Naive thymus-derived CD4-positive, alpha-beta T cell (primary cell): ENCODE results near the gene SRP9. TPM values are rescaled to one million over a fixed set of nuclear protein-coding genes. Genes with fewer than 3 reads are reported as not detected.
A peak's percentile ranks its signal among the peaks of the same experiment; 100 is the strongest.

ENCODE experiments used
- ATAC-seq: fragments of 150-1000 bp; cut with Tn5 transposase; 2 replicates; pipeline ENCODE4 v1.10.0; 2021; ENCODE audit warnings: mild to moderate bottlenecking, moderate library complexity
- CTCF ChIA-PET: fragments of 350-600 bp; sonication (Branson Sonifier 250); formaldehyde crosslinking; loops from one replicate; lab custom pipeline; 2021; ENCODE audit warnings: antibody characterized with exemption; lab: Charles Lee
- POLR2A ChIA-PET: fragments of 350-600 bp; sonication (Branson Sonifier 250); formaldehyde crosslinking; loops from one replicate; lab custom pipeline; 2021; ENCODE audit warnings: antibody characterized with exemption, inconsistent platforms; lab: Charles Lee
- DNase-seq, 9 donors: peaks; one replicate each; pipeline versions ENCODE4 v3.0.0 to v3.0.0-alpha.2; 2020 to 2022; ENCODE audit warnings: mixed read lengths in 1 of 9
- H3K27ac ChIP-seq: one replicate; pipeline ENCODE4 v1.7.0; 2013; ENCODE audit warnings: mild to moderate bottlenecking, low read depth, low read length, moderate library complexity
- H3K27me3 ChIP-seq, 2 donors: one replicate each; pipeline ENCODE4 v1.7.0; 2013; ENCODE audit warnings: low read length in 2 of 2, mild to moderate bottlenecking in 2 of 2, moderate library complexity in 2 of 2; ENCODE audit not compliant: control insufficient read depth in 2 of 2, insufficient read depth in 2 of 2
- H3K36me3 ChIP-seq, 3 experiments: 1 replicate in 2 of 3; 2 replicates in 1 of 3; pipeline ENCODE4 v1.7.0; 2013; ENCODE audit warnings: low read length in 3 of 3, mild to moderate bottlenecking in 3 of 3, moderate library complexity in 1 of 3; ENCODE audit not compliant: insufficient read depth in 3 of 3, control insufficient read depth in 2 of 3
- H3K4me1 ChIP-seq, 2 donors: one replicate each; pipeline ENCODE4 v1.7.0; 2013; ENCODE audit warnings: low read length in 2 of 2, mild to moderate bottlenecking in 2 of 2, moderate library complexity in 1 of 2; ENCODE audit not compliant: control insufficient read depth in 2 of 2, insufficient read depth in 2 of 2
- H3K4me3 ChIP-seq: 2 replicates; pipeline ENCODE4 v1.7.0; 2013; ENCODE audit warnings: mild to moderate bottlenecking, low read length
- H3K9me3 ChIP-seq, 3 experiments: 1 replicate in 2 of 3; 2 replicates in 1 of 3; pipeline ENCODE4 v1.7.0; 2013; ENCODE audit warnings: low read length in 3 of 3; ENCODE audit not compliant: control insufficient read depth in 2 of 3
- H3K27ac Mint-ChIP-seq, 9 donors: one replicate each; pipeline ENCODE4 v1.8.0; 2020 to 2022; ENCODE audit warnings: mixed read lengths in 9 of 9, mild to moderate bottlenecking in 8 of 9, moderate library complexity in 5 of 9, inconsistent platforms in 2 of 9
- H3K27me3 Mint-ChIP-seq, 5 donors: one replicate each; pipeline ENCODE4 v1.8.0; 2021 to 2022; ENCODE audit warnings: mixed read lengths in 5 of 5, mild to moderate bottlenecking in 1 of 5
- H3K36me3 Mint-ChIP-seq, 5 donors: one replicate each; pipeline ENCODE4 v1.8.0; 2020 to 2022; ENCODE audit warnings: mixed read lengths in 5 of 5, mild to moderate bottlenecking in 3 of 5, inconsistent platforms in 1 of 5
- H3K4me1 Mint-ChIP-seq, 7 donors: one replicate each; pipeline ENCODE4 v1.8.0; 2020 to 2022; ENCODE audit warnings: mixed read lengths in 7 of 7, mild to moderate bottlenecking in 3 of 7, inconsistent platforms in 1 of 7
- H3K4me3 Mint-ChIP-seq, 10 donors: one replicate each; pipeline ENCODE4 v1.8.0; 2020 to 2022; ENCODE audit warnings: mild to moderate bottlenecking in 10 of 10, mixed read lengths in 10 of 10, moderate library complexity in 6 of 10, inconsistent platforms in 2 of 10
- H3K9me3 Mint-ChIP-seq, 11 donors: one replicate each; pipeline ENCODE4 v1.8.0; 2020 to 2022; ENCODE audit warnings: mixed read lengths in 11 of 11, mild to moderate bottlenecking in 4 of 11, inconsistent platforms in 1 of 11, moderate library complexity in 1 of 11
- intact Hi-C, 2 donors: fragments of 100-400 bp; cut with micrococcal nuclease; formaldehyde crosslinking; loops; one replicate each; pipeline ENCODE4 v1.15.1; 2023
- polyA plus RNA-seq, 2 donors: library from polyadenylated mRNA; unstranded; fragments of 300-500 nt; fragmentation: Illumina TruSeq; gene quantifications; one replicate each; pipeline ENCODE4 v1.2.3, GENCODE V29; 2021
- total RNA-seq, 6 experiments: library from RNA in 5 of 6; stranded (reverse) in 5 of 6; gene quantifications; 1 replicate in 5 of 6; 2 replicates in 1 of 6; pipeline ENCODE4 v1.2.3 and lab custom pipeline; 2021 to 2026

The SRP9 gene
- total and polyA plus RNA-seq, 7 experiments from 2014 or later: 76.1 to 349 (median 167) TPM

DNA sequence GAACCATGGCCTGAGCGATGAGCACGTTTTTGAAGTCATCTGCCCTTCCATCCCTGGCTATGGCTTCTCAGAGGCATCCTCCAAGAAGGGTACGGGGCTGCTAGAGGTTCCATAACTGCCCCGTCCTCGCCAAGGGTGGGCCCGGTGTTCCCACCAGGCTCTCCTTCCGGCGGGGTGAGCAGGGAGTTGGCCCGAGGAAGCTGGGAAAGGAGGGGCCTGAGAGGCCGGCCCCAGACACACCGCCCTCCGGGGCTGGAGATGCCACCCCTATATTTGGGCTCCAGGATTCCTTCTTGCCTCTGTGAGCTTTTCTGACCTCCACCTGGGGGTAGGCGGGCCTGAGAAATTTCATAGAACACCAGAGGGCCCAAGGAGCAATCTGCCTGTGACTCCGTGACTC is 61.2 kb downstream of the SRP9 start:
- Histone ChIP-seq H3K36me3 (no peaks in the 10 kb centered on the region), H3K4me1 (peaks cover 0 to 27% of the 10 kb centered on the region in 2 donors), H3K27ac (no peak overlapping the region), H3K9me3 (no peaks in the 10 kb centered on the region), H3K4me3 (no peak overlapping the region), H3K27me3 (no peaks in the 10 kb centered on the region)
- ChIA-PET CTCF (no interaction called here), POLR2A (interaction anchor here (1.0 to 8.4 kb wide), 5 partner anchors 13 to 71 kb away, joined by 3 to 60 read pairs (median 4); partner anchors contain the start of genes SRP9 and TMEM63A)
- DNase-seq (no peak), ATAC-seq (no peak)
- Mint-ChIP-seq H3K27ac (peak overlapping the region in 7 of 9 donors; percentile 48 to 80 (median 68)), H3K27me3 (no peaks in the 10 kb centered on the region), H3K4me1 (peaks cover 0 to 49% (median 30%) of the 10 kb centered on the region in 7 donors), H3K9me3 (peaks cover 0 to 3% (median 0%) of the 10 kb centered on the region in 11 donors), H3K4me3 (no peak overlapping the region), H3K36me3 (no peaks in the 10 kb centered on the region)
- intact Hi-C loops: no loop called here

Other genes with a start within 250 kb of the SRP9 start
- gene ENAH, start 124.7 kb upstream of the SRP9 start, total RNA-seq: under 1 TPM in 3 of 5 experiments, not detected in 2; 0.08 to 0.42 (median 0.16) TPM
- not detected for gene ENAH, start 124.7 kb upstream of the SRP9 start, polyA plus RNA-seq
- gene EPHX1, start 32.3 kb downstream of the SRP9 start, total RNA-seq: 1 to 10 TPM; 1.5 to 3.2 (median 2.0) TPM
- gene EPHX1, start 32.3 kb downstream of the SRP9 start, polyA plus RNA-seq: under 1 TPM; 0.66 to 0.83 TPM
- 100 to 1,000 TPM; 189 to 611 (median 383) TPM for gene TMEM63A, start 104.6 kb downstream of the SRP9 start, total RNA-seq
- gene TMEM63A, start 104.6 kb downstream of the SRP9 start, polyA plus RNA-seq: 10 to 100 TPM; 55.0 to 85.3 TPM
- gene LEFTY1, start 111.3 kb downstream of the SRP9 start, total RNA-seq: under 1 TPM in 2 of 5 experiments, not detected in 3; 0.84 to 0.85 TPM
- gene LEFTY1, start 111.3 kb downstream of the SRP9 start, polyA plus RNA-seq: not detected
- 100 to 1,000 TPM in 3 of 5 experiments, 10 to 100 TPM in 2; 46.4 to 137 (median 109) TPM for gene PYCR2, start 146.4 kb downstream of the SRP9 start, total RNA-seq
- gene PYCR2, start 146.4 kb downstream of the SRP9 start, polyA plus RNA-seq: 100 to 1,000 TPM; 112 to 148 TPM
- not detected for gene LEFTY2, start 163.4 kb downstream of the SRP9 start, total RNA-seq
- gene LEFTY2, start 163.4 kb downstream of the SRP9 start, polyA plus RNA-seq: under 1 TPM in 1 of 2 donors, not detected in 1; 0.45 TPM
- gene SDE2, start 221.5 kb downstream of the SRP9 start, total RNA-seq: 10 to 100 TPM; 20.4 to 36.3 (median 20.8) TPM
- 1 to 10 TPM; 9.3 TPM for gene SDE2, start 221.5 kb downstream of the SRP9 start, polyA plus RNA-seq